SJCRH30 (cell line): Measurements from ENCODE around the gene CCL7. TPM values are rescaled to one million over a fixed set of nuclear protein-coding genes. Genes with fewer than 3 reads are reported as not detected.
A peak's percentile ranks its signal among the peaks of the same experiment; 100 is the strongest.

Experiments
- DNase-seq, 2 experiments: peaks; one replicate each; pipeline ENCODE4 v3.0.0-alpha.2; 2015 to 2020
- H3K27ac ChIP-seq: fragments of 250-450 bp; sonication (Bioruptor Pico); 2 replicates; pipeline ENCODE4 v1.5.1; 2020; ENCODE audit warnings: mild to moderate bottlenecking, moderate library complexity
- H3K27me3 ChIP-seq: fragments of 250-450 bp; sonication (Bioruptor Pico); 2 replicates; pipeline ENCODE4 v1.5.1; 2020; ENCODE audit warnings: mild to moderate bottlenecking, moderate library complexity
- H3K36me3 ChIP-seq: fragments of 250-450 bp; sonication (Bioruptor Pico); 2 replicates; pipeline ENCODE4 v1.5.1; 2020; ENCODE audit warnings: mild to moderate bottlenecking, moderate library complexity
- H3K4me1 ChIP-seq: fragments of 250-450 bp; sonication (Bioruptor Pico); 2 replicates; pipeline ENCODE4 v1.5.1; 2020; ENCODE audit warnings: mild to moderate bottlenecking, moderate library complexity
- H3K4me3 ChIP-seq: fragments of 250-450 bp; sonication (Bioruptor Pico); 2 replicates; pipeline ENCODE4 v1.5.1; 2020; ENCODE audit warnings: mild to moderate bottlenecking, moderate library complexity
- H3K9me3 ChIP-seq: fragments of 250-450 bp; sonication (Bioruptor Pico); replicated peaks from 2 replicates; pipeline ENCODE4 v1.5.1; 2020; ENCODE audit warnings: mild to moderate bottlenecking, moderate library complexity
- total RNA-seq: library from RNA; depleted of rRNA; stranded (reverse); fragments of >200 nt; shearing (Covaris generic); gene quantifications from 2 replicates; pipeline ENCODE4 v1.2.3, GENCODE V29; 2014; rRNA removed

CCL7 gene
- total RNA-seq, 1 experiment from 2014 or later: not detected

DNA sequence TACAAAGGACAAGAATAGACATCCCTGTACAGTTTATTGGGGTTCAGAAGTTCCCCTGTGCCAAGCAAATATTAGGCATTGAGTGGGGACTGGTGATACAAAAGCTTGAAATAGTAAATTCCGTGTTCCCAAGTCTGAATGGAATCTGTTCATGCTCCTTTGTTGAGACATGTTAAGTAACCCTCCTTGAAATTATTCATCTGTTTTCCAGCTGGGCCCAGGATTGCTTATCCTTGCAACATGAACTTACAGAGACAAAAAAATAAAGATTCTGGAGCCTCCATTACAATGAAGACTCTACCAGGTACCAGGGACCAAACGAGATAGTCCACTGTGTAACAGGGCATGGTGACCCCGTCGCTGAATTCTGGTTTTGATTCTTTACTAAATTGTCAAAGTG lies 43.1 kb downstream of the CCL7 start:
- Histone ChIP-seq H3K9me3 (no peaks in the 10 kb centered on the region), H3K27me3 (peaks cover 8% of the 10 kb centered on the region; the same call in 1 of the 2 replicates), H3K27ac (no peak overlapping the region), H3K4me1 (no peaks in the 10 kb centered on the region), H3K36me3 (no peaks in the 10 kb centered on the region), H3K4me3 (no peak overlapping the region)
- DNase-seq: no peak

GRCh38 chr17:34314279-34314678 lies 44.3 kb downstream of the CCL7 start:
- Histone ChIP-seq H3K9me3 (no peaks in the 10 kb centered on the region), H3K36me3 (no peaks in the 10 kb centered on the region), H3K27me3 (peaks cover 8% of the 10 kb centered on the region; the same call in 1 of the 2 replicates), H3K4me3 (no peak overlapping the region), H3K4me1 (no peaks in the 10 kb centered on the region), H3K27ac (no peak overlapping the region)
- DNase-seq: no peak

DNA sequence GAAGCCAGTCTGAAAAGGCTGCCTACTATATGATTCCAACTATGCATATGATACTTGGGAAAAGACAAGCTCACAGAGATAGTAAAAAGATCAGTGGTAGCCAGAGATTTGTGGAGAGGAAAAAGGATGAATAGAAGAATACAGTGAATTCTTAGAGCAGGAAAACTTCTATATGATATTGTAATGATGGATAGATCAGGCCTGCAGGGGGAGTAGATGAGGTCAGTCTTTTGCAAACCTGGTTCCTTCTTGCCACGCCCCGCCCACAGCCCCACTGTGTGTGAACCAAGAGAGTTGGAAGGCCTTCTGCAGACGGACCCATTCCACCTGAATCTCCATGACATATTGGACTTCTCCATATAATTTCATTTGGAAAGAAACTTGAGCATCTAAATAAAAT lies 48.5 kb downstream of the CCL7 start:
- Histone ChIP-seq H3K9me3 (no peaks in the 10 kb centered on the region), H3K27ac (no peak overlapping the region), H3K27me3 (0 out of 2 replicates have a peak, but pooled peaks cover 8% of the 10 kb centered on the region), H3K4me1 (no peaks in the 10 kb centered on the region), H3K36me3 (no peaks in the 10 kb centered on the region), H3K4me3 (no peak overlapping the region)
- peak; percentile 18 to 29 for DNase-seq

DNA sequence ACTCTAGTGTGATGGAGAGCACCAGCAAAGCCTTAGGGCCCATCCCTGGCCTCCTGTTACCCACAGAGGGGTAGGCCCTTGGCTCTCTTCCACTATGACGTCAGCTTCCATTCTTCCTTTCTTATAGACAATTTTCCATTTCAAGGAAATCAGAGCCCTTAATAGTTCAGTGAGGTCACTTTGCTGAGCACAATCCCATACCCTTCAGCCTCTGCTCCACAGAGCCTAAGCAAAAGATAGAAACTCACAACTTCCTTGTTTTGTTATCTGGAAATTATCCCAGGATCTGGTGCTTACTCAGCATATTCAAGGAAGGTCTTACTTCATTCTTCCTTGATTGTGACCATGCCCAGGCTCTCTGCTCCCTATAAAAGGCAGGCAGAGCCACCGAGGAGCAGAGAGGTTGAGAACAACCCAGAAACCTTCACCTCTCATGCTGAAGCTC lies 49.0 kb downstream of the CCL7 start, which contains the start of gene CCL8:
Gene CCL8, plus strand, starts transcription at position 397 of the 445 bp plus-strand sequence. CDS start 67 bp downstream, outside the sequence.
- no peak within 1 kb of the TSS for H3K4me3 ChIP-seq
- no peak within 1 kb of the TSS for H3K27ac ChIP-seq
- no peaks in the 10 kb centered on the region for H3K36me3 ChIP-seq
- DNase-seq: peak in 1 of 2 experiments; percentile 9
- H3K4me1 ChIP-seq: no peaks in the 10 kb centered on the region
- no peaks in the 10 kb centered on the region for H3K9me3 ChIP-seq
- H3K27me3 ChIP-seq: 0 out of 2 replicates have a peak, but pooled peaks cover 8% of the 10 kb centered on the region

Other genes with a start within 250 kb of the CCL7 start
- 5.3 and 6.7 TPM in 2 replicates for gene CCL2, start 14.9 kb upstream of the CCL7 start, total RNA-seq
- not detected in 2 replicates for gene CCL11, start 15.5 kb downstream of the CCL7 start, total RNA-seq
- gene CCL8, start 49.2 kb downstream of the CCL7 start, total RNA-seq: not detected in 2 replicates
- gene CCL13, start 86.3 kb downstream of the CCL7 start, total RNA-seq: not detected in 2 replicates
- not detected in 2 replicates for gene CCL1, start 93.0 kb downstream of the CCL7 start, total RNA-seq